ENCODE measurements around the gene MGLL.

MGLL gene

GRCh38 chr3:127774647-127775046 lies 47.7 kb downstream of the MGLL start:
- no peak for DNase-seq (ENCODE audit: low read depth in 3 of 3)

- DNase-seq (ENCODE audit: low read depth in 3 of 3), result no peak
Observed at GRCh38 chr3:127773752-127774395, 48.4 kb downstream of the MGLL start.

GRCh38 chr3:127772827-127773751 lies 49.2 kb downstream of the MGLL start:
- no peak for DNase-seq (ENCODE audit: low read depth in 3 of 3)

- DNase-seq (ENCODE audit: low read depth in 3 of 3), result no peak
Observed at GRCh38 chr3:127772273-127772672, 50.0 kb downstream of the MGLL start.

GRCh38 chr3:127771746-127772145 lies 50.6 kb downstream of the MGLL start:
- DNase-seq (ENCODE audit: low read depth in 3 of 3), result no peak

GRCh38 chr3:127770671-127771355 lies 51.5 kb downstream of the MGLL start:
- no peak for DNase-seq (ENCODE audit: low read depth in 3 of 3)

GRCh38 chr3:127769284-127770081 lies 52.8 kb downstream of the MGLL start:
- no peak for DNase-seq (ENCODE audit: low read depth in 3 of 3)

- DNase-seq (ENCODE audit: low read depth in 3 of 3), result no peak
Observed at GRCh38 chr3:127768346-127769008, 53.8 kb downstream of the MGLL start.

GRCh38 chr3:127767126-127767525 lies 55.2 kb downstream of the MGLL start:
- DNase-seq (ENCODE audit: low read depth in 3 of 3), result no peak

- no peak for DNase-seq (ENCODE audit: low read depth in 3 of 3)
Observed at GRCh38 chr3:127765735-127766134, 56.6 kb downstream of the MGLL start.

GRCh38 chr3:127764841-127765362 lies 57.4 kb downstream of the MGLL start:
- DNase-seq (ENCODE audit: low read depth in 3 of 3), result no peak

- no peak for DNase-seq (ENCODE audit: low read depth in 3 of 3)
Observed at GRCh38 chr3:127764301-127764700, 58.0 kb downstream of the MGLL start.

GRCh38 chr3:127763816-127764215 lies 58.5 kb downstream of the MGLL start:
- DNase-seq (ENCODE audit: low read depth in 3 of 3), result no peak

- DNase-seq (ENCODE audit: low read depth in 3 of 3), result no peak
Observed at GRCh38 chr3:127763337-127763736, 59.0 kb downstream of the MGLL start.

GRCh38 chr3:127762787-127763105 lies 59.6 kb downstream of the MGLL start:
- DNase-seq (ENCODE audit: low read depth in 3 of 3), result no peak

GRCh38 chr3:127762077-127762786 lies 60.1 kb downstream of the MGLL start:
- no peak for DNase-seq (ENCODE audit: low read depth in 3 of 3)

GRCh38 chr3:127761441-127761801 lies 60.9 kb downstream of the MGLL start:
- no peak for DNase-seq (ENCODE audit: low read depth in 3 of 3)

GRCh38 chr3:127760791-127761440 lies 61.4 kb downstream of the MGLL start:
- no peak for DNase-seq (ENCODE audit: low read depth in 3 of 3)

- DNase-seq (ENCODE audit: low read depth in 3 of 3), result no peak
Observed at GRCh38 chr3:127760361-127760760, 62.0 kb downstream of the MGLL start.

- no peak for DNase-seq (ENCODE audit: low read depth in 3 of 3)
Observed at GRCh38 chr3:127759826-127760225, 62.5 kb downstream of the MGLL start.
